Esophagus (tissue), 2 donors: ENCODE data around the gene RUVBL2. TPM values are rescaled to one million over a fixed set of nuclear protein-coding genes. Genes with fewer than 3 reads are reported as not detected.
A peak's percentile ranks its signal among the peaks of the same experiment; 100 is the strongest.

Source experiments
- H3K27ac ChIP-seq, 2 donors: one replicate each; pipeline ENCODE4 v1.5.1; 2013; ENCODE audit warnings: low read depth in 2 of 2, mild to moderate bottlenecking in 2 of 2, inconsistent platforms in 1 of 2, low read length in 1 of 2, moderate library complexity in 1 of 2
- H3K27me3 ChIP-seq, 2 donors: one replicate each; pipeline ENCODE4 v1.6.1; 2013; ENCODE audit warnings: low read length in 2 of 2, control low read depth in 1 of 2, mild to moderate bottlenecking in 1 of 2; ENCODE audit not compliant: insufficient read depth in 2 of 2, control insufficient read depth in 1 of 2
- H3K36me3 ChIP-seq, 2 donors: one replicate each; pipeline ENCODE4 v1.6.1; 2013; ENCODE audit warnings: low read length in 1 of 2; ENCODE audit not compliant: control insufficient read depth in 2 of 2, insufficient read depth in 2 of 2
- H3K4me1 ChIP-seq, 2 donors: one replicate each; pipeline ENCODE4 v1.6.1; 2013; ENCODE audit warnings: low read length in 1 of 2; ENCODE audit not compliant: control insufficient read depth in 2 of 2, insufficient read depth in 2 of 2
- H3K4me3 ChIP-seq, 2 donors: one replicate each; pipeline ENCODE4 v1.5.1; 2013; ENCODE audit warnings: low read length in 2 of 2, mild to moderate bottlenecking in 2 of 2, low read depth in 1 of 2, moderate library complexity in 1 of 2
- H3K9me3 ChIP-seq, 2 donors: one replicate each; pipeline ENCODE4 v1.6.1; 2013; ENCODE audit warnings: mild to moderate bottlenecking in 2 of 2, low read depth in 1 of 2, low read length in 1 of 2, moderate library complexity in 1 of 2; ENCODE audit not compliant: control insufficient read depth in 2 of 2, insufficient read depth in 1 of 2
- WGBS, 2 donors: extraction: QIAGEN DNeasy Blood & Tissue Kit; methylation state at CpG; one replicate each; pipeline ENCODE4 v1.1.7; 2013; 5-methylcytosine and 5-hydroxymethylcytosine counted together
- polyA plus RNA-seq, 2 donors: library from polyadenylated mRNA; stranded (reverse); fragments of 200-250 nt; gene quantifications; one replicate each; pipeline ENCODE4 v1.2.3, GENCODE V29; 2013
- donor health status: healthy with polysubstance abuse.
- donor health status: Bipolar disorder and iron deficiency.

Gene RUVBL2
- polyA plus RNA-seq, 2 donors = 56.1 to 87.4 TPM

DNA sequence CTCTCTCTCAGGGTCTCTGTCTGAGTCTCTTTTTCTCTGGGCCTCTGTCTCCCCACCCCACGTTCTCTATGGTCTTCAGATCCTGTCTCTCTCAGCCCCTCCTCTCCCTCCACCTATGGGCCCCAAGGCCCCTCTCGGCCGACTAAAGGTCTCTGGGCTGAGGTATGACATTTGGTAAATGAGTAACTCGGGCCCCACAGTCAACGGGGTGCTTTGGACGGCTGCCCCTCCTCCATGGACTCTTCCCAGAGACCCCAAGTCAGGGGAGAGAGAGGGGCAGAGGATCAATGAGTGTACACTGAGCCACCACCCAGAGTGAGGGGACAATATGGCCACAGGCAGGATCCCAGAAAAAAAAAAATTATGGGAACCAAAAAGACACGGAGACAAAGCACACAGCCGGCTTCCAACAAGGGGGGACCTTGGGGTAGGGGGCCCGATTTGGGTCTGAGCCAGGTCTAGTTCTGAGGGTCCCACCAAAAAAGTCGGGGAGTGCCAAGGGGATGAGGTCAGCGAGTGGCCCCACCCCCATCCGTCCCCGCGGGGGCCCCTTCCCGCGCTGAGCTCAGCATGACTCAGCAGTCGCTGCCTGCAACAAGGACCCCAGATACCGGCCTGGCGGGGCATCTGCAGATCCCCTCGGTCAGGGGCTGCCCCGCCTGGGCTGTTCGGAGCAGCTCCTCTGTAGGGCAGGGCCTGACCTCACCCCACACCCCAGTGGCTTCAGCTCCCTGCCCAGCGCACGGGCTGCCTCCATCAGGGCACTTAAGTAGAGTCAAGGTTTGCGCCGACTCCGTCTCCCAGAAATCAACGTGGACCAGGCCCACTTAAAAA lies 30.1 kb upstream of the RUVBL2 start:
- Histone ChIP-seq H3K27me3 (no peaks in the 10 kb centered on the region), H3K4me3 (peak overlapping the region in 1 of 2 donors; percentile 72), H3K36me3 (peaks cover 0 to 8% of the 10 kb centered on the region in 2 donors), H3K4me1 (peaks cover 4 to 28% of the 10 kb centered on the region in 2 donors), H3K27ac (peak overlapping the region; percentile 83 to 93), H3K9me3 (no peaks in the 10 kb centered on the region)
- 10 to 13% methylated on average over 28 of the region's 28 CpGs for WGBS, 2 donors

DNA sequence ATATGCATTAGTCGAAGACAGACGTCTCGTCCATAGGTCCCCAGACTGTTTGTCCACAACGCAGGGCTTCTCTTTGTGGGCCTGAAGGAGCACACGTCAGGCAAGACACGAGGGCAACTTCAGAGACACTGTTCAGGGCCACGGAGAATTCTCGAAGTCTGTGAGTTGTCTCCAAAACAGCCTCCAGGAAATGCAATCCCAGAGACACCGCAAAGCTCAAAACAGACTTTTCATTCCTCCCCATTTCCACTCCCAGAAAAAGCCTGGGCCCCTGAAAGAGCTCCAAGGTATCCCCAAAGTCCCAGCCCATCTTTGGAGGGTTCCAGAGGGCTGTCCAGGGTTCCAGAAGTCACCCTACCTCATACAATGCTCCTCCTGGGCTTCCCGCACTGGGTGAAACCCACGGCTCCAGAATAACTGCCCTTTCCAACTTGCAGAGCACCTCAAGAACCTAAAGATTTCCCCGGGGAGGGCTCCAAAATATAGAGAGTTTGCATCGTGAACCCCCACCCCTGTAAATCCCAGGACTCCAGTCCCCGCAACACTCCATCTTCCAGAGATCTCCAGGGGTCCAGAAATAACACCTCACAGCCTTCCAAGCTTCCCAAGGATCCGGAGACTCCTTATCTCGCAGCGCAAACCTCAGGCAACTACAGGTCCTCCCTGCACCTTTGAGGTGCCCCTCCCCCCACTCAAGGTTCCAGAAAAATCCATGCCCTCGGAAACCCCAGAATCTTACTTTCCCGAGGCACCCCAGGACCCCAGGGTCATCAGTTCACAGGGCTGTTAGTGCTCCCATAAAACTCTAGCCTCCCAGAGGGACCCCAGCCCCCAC lies 29.3 kb upstream of the RUVBL2 start:
- H3K4me1 ChIP-seq = peaks cover 4 to 28% of the 10 kb centered on the region in 2 donors
- peaks cover 4 to 14% of the 10 kb centered on the region in 2 donors for H3K36me3 ChIP-seq
- 18 to 29% methylated on average over 19 of the region's 19 CpGs for WGBS, 2 donors
- peaks cover 0 to 1% of the 10 kb centered on the region in 2 donors for H3K9me3 ChIP-seq
- H3K4me3 ChIP-seq = peak overlapping the region; percentile 7 to 72
- H3K27me3 ChIP-seq = no peaks in the 10 kb centered on the region
- peak overlapping the region; percentile 83 to 93 for H3K27ac ChIP-seq

DNA sequence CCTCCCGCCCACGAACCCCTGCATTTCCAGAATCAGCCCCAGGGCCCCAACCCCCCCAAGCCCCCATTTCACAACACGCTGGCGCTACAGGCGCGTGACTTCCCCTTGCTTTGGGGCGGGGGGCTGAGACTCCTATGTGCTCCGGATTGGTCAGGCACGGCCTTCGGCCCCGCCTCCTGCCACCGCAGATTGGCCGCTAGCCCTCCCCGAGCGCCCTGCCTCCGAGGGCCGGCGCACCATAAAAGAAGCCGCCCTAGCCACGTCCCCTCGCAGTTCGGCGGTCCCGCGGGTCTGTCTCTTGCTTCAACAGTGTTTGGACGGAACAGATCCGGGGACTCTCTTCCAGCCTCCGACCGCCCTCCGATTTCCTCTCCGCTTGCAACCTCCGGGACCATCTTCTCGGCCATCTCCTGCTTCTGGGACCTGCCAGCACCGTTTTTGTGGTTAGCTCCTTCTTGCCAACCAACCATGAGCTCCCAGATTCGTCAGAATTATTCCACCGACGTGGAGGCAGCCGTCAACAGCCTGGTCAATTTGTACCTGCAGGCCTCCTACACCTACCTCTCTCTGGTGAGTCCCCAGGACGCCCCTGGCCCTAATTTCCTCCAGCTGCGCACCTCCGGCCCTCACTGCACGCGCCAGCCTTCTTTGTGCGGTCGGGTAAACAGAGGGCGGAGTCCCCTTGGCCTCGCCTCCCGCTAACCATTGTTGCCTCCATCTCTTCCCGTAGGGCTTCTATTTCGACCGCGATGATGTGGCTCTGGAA lies 28.5 kb upstream of the RUVBL2 start, which contains the start of gene FTL:
Gene FTL, plus strand, starts transcription at position 270 of the 766 bp plus-strand sequence. Its CDS starts 199 bp downstream, at position 469.
- H3K4me1 ChIP-seq = peaks cover 4 to 28% of the 10 kb centered on the region in 2 donors

DNA sequence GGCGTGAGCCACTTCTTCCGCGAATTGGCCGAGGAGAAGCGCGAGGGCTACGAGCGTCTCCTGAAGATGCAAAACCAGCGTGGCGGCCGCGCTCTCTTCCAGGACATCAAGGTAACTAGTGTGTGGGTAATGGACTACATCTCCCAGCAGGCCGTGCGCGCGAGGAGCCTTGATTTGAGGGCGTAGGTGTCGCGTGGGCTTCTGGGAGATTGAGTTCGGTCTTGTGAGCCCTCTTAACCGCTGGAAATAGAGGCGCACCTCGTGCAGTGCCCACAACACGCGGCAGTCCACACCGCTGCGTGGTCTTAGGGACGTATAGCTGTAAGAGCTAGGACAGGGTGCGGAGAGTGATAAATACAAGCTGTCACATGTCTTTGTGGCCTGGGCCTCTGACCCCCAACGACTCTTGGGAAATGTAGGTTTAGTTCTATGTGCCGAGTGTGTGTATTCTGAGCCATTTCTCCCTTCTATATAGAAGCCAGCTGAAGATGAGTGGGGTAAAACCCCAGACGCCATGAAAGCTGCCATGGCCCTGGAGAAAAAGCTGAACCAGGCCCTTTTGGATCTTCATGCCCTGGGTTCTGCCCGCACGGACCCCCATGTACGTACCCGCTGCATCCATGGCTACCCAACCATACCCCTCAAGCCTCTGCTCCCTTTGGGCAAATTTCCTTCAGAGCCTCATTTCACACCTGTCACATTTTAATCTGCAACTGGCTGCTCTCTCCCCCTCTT lies 27.7 kb upstream of the RUVBL2 start:
- 9 to 10% methylated on average over 36 of the region's 36 CpGs for WGBS, 2 donors
- peaks cover 4 to 28% of the 10 kb centered on the region in 2 donors for H3K4me1 ChIP-seq
- peak overlapping the region; percentile 72 to 78 for H3K4me3 ChIP-seq
- no peaks in the 10 kb centered on the region for H3K27me3 ChIP-seq
- peaks cover 0 to 1% of the 10 kb centered on the region in 2 donors for H3K9me3 ChIP-seq
- H3K36me3 ChIP-seq = peaks cover 6 to 24% of the 10 kb centered on the region in 2 donors
- H3K27ac ChIP-seq = peak overlapping the region; percentile 82 to 93

More for the DNA sequence above, 28.5 kb upstream of the RUVBL2 start, which contains the start of gene FTL:
- H3K36me3 ChIP-seq = peaks cover 6 to 18% of the 10 kb centered on the region in 2 donors
- H3K27ac ChIP-seq = peak within 1 kb of the TSS; percentile 83 to 93
- 0 to 1% methylated on average over 47 to 52 of the region's 52 CpGs for WGBS, 2 donors
- H3K9me3 ChIP-seq = peaks cover 0 to 1% of the 10 kb centered on the region in 2 donors
- H3K27me3 ChIP-seq = no peaks in the 10 kb centered on the region
- H3K4me3 ChIP-seq = peak within 1 kb of the TSS; percentile 72 to 78

GRCh38 chr19:48966541-48967345 lies 26.9 kb upstream of the RUVBL2 start:
- H3K9me3 ChIP-seq = peaks cover 0 to 1% of the 10 kb centered on the region in 2 donors
- peak overlapping the region in 1 of 2 donors; percentile 82 for H3K27ac ChIP-seq
- peaks cover 4 to 28% of the 10 kb centered on the region in 2 donors for H3K4me1 ChIP-seq
- 76 to 84% methylated on average over 10 of the region's 10 CpGs for WGBS, 2 donors
- peaks cover 6 to 24% of the 10 kb centered on the region in 2 donors for H3K36me3 ChIP-seq
- no peaks in the 10 kb centered on the region for H3K27me3 ChIP-seq
- H3K4me3 ChIP-seq = peak overlapping the region; percentile 72 to 78

DNA sequence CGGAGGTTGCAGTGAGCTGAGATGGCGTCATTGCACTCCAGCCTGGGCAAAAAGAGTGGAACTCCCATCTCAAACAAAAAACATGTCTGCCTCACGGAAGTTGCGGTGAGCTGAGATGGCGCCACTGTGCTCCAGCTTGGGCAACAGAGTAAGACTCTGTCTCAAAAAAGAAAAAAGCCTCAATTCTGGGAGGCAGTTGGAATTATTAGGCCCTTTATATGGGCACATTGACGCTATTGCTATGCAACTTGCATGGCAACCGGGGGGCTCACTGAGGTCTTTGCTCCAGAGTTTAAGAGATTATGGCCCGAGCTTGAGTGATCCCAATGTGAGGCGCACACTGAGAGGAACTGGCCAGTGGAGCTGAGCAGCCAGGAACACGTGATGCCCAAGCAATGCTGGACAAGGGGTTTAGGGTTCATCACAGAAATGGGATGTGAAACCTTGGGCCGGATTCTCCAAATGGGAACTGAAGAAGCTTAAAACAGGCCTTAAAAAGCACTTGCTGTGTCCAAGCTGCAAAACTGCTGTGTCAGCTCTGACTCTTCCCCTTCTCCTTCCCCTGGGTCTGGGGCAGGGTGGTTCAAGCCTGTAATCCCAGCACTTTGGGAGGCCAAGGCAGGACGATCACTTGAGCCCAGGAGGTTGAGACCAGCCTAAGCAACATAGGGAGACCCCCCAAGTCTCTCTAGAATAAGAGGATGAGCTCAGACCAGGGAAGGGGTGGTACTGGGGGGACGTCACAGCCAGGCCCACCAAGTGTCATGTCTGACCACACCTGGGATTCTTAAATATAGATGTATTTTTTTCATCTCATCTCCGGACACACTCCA lies 26.1 kb upstream of the RUVBL2 start:
- peaks cover 6 to 24% of the 10 kb centered on the region in 2 donors for H3K36me3 ChIP-seq

DNA sequence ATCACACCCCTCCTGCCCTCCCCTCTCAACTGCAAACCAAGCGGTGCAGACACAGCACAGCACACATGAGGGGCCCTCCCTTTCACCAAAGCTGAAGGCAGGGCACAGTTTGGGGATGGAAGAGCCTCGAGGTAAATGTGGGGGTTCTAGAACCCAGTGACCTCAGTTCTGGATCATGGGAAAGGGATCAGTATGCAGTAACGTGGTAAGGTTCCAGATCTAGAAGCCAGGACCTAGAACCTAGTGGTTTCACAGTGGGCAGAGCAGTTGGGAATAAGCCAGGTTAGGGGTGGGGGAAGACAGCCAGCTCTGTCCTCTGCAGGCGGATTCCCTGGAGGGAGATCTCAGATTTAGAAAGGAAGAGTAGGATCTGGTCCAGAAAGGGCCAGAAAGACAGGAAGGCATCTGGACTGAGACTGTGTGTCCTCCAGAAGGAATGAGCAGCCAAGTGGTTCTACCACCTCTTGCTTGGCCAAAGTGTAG lies 25.5 kb upstream of the RUVBL2 start:
- H3K4me3 ChIP-seq = no peak overlapping the region
- H3K4me1 ChIP-seq = peaks cover 0 to 19% of the 10 kb centered on the region in 2 donors
- H3K27me3 ChIP-seq = no peaks in the 10 kb centered on the region
- WGBS, 2 donors = 58 to 60% methylated on average over 4 of the region's 4 CpGs
- H3K36me3 ChIP-seq = peaks cover 6 to 24% of the 10 kb centered on the region in 2 donors
- peaks cover 0 to 1% of the 10 kb centered on the region in 2 donors for H3K9me3 ChIP-seq
- peak overlapping the region in 1 of 2 donors; percentile 34 for H3K27ac ChIP-seq

More for the DNA sequence above, 26.1 kb upstream of the RUVBL2 start:
- Histone ChIP-seq H3K27ac (peak overlapping the region in 1 of 2 donors; percentile 34), H3K9me3 (peaks cover 0 to 1% of the 10 kb centered on the region in 2 donors), H3K4me1 (peaks cover under 1 to 20% of the 10 kb centered on the region in 2 donors), H3K27me3 (no peaks in the 10 kb centered on the region), H3K4me3 (no peak overlapping the region)
- WGBS, 2 donors = 78 to 81% methylated on average over 14 of the region's 14 CpGs
